ENCODE results near the gene LY6G6F.

GRCh38 chr6:31687860-31688693 lies 18.6 kb upstream of the LY6G6F start:
- TF ChIP-seq DPF2 (IDR thresholded peaks at IDR 0.05) (no peak), TAF1 (IDR thresholded peaks at IDR 0.05; ENCODE audit: borderline replicate concordance, low read depth, low read length) (no peak), CTCF (IDR thresholded peaks at IDR 0.05 in 2 of 3, conservative IDR thresholded peaks at IDR 0.05 in 1 of 3; ENCODE audit: control insufficient read depth in 2 of 3, extremely low read depth in 1 of 3, insufficient read depth in 1 of 3, low read depth in 3 of 3, low read length in 3 of 3) (no peak)

Data from GM12878 (cell line).